Spleen (tissue), 11 donors: ENCODE results near the gene POLR3E. TPM values are rescaled to one million over a fixed set of nuclear protein-coding genes. Genes with fewer than 3 reads are reported as not detected.

ENCODE experiments used
- DNase-seq: peaks from one replicate; pipeline ENCODE4 v3.0.0-alpha.2; 2020
- H3K27ac ChIP-seq, 8 donors: fragments of 200-600 bp; sonication (generic) in 7 of 8; 1 replicate in 4 of 8; 2 replicates in 4 of 8; pipeline versions ENCODE4 v1.5.0 to v1.8.0; 2016 to 2021; ENCODE audit warnings: inconsistent platforms in 4 of 8, mild to moderate bottlenecking in 4 of 8, moderate library complexity in 1 of 8
- H3K27me3 ChIP-seq, 7 donors: fragments of 200-600 bp; sonication (generic) in 6 of 7; replicated peaks in 1 of 7; 1 replicate in 4 of 7; 2 replicates in 3 of 7; pipeline versions ENCODE4 v1.5.0 to v1.8.0; 2016 to 2021; ENCODE audit warnings: inconsistent platforms in 3 of 7, mild to moderate bottlenecking in 1 of 7
- H3K36me3 ChIP-seq, 6 donors: fragments of 200-600 bp; sonication (generic) in 5 of 6; 1 replicate in 4 of 6; 2 replicates in 2 of 6; pipeline versions ENCODE4 v1.5.0 to v1.8.0; 2016 to 2021; ENCODE audit warnings: inconsistent platforms in 2 of 6
- H3K4me1 ChIP-seq, 6 donors: fragments of 200-600 bp; sonication (generic) in 5 of 6; 1 replicate in 3 of 6; 2 replicates in 3 of 6; pipeline versions ENCODE4 v1.5.0 to v1.8.0; 2016 to 2021; ENCODE audit warnings: inconsistent platforms in 3 of 6
- H3K4me3 ChIP-seq, 8 donors: fragments of 200-600 bp; sonication (generic) in 7 of 8; 1 replicate in 4 of 8; 2 replicates in 4 of 8; pipeline versions ENCODE4 v1.5.0 to v1.8.0; 2016 to 2021; ENCODE audit warnings: inconsistent platforms in 4 of 8, mild to moderate bottlenecking in 4 of 8, moderate library complexity in 2 of 8
- H3K9me3 ChIP-seq, 8 donors: fragments of 200-600 bp; sonication (generic) in 7 of 8; 1 replicate in 4 of 8; 2 replicates in 4 of 8; pipeline versions ENCODE4 v1.5.0 to v1.8.0; 2016 to 2021; ENCODE audit warnings: inconsistent platforms in 4 of 8
- POLR2A ChIP-seq, 3 donors: fragments of 450-650 bp; IDR thresholded peaks; one replicate each; pipeline ENCODE4 v1.5.1; 2017; ENCODE audit warnings: antibody characterized with exemption in 3 of 3, mild to moderate bottlenecking in 1 of 3
- POLR2AphosphoS5 ChIP-seq, 3 donors: sonication (generic); formaldehyde crosslinking; IDR thresholded peaks; one replicate each; pipeline ENCODE4 v1.5.1; 2017; ENCODE audit warnings: antibody characterized with exemption in 3 of 3
- WGBS, 5 donors: extraction: QIAGEN DNeasy Blood & Tissue Kit in 3 of 5; methylation state at CpG; one replicate each; pipeline versions ENCODE4 v1.1.5 to v1.1.7; 2013 to 2018; 5-methylcytosine and 5-hydroxymethylcytosine counted together
- intact Hi-C: fragments of 100-400 bp; cut with DNase I; formaldehyde crosslinking; loops from one replicate; pipeline ENCODE4 v1.15.0; 2023; ENCODE audit warnings: low total_unique reads
- polyA plus RNA-seq, 3 donors: library from polyadenylated mRNA; stranded (reverse); fragments of 200-250 nt; gene quantifications; one replicate each; pipeline ENCODE4 v1.2.1, GENCODE V29; 2013
- total RNA-seq, 7 donors: library from RNA; depleted of rRNA in 3 of 7; stranded (reverse); fragments of >200 nt in 3 of 7; fragmentation: NEBNext Ultra II Directional in 4 of 7; extraction: Animal tissue kit (Norgen Biotek cat#: 25700) in 4 of 7; gene quantifications; one replicate each; pipeline versions ENCODE4 v1.1.0 to v1.2.1, GENCODE V29; 2016 to 2021
- TF ChIP-seq, protein P1 (sequence below), 11 experiments: fragments of 200-600 bp in 7 of 11; fragments of 450-650 bp in 4 of 11; sonication (generic) in 4 of 11; IDR thresholded peaks in 8 of 11; conservative IDR thresholded peaks in 3 of 11; 1 replicate in 7 of 11; 2 replicates in 4 of 11; pipeline versions ENCODE4 v1.4.0 to v1.8.0; 2016 to 2021; ENCODE audit warnings: antibody characterized with exemption in 11 of 11, inconsistent platforms in 4 of 11, mild to moderate bottlenecking in 1 of 11
- donor health status: healthy with polysubstance abuse.
- donor health status: DM: no; HTN: no; CAD: no; lungs with moderate emphysema.
- donor health status: DM: no; HTN: no; CAD: no.
- donor health status: Bipolar disorder and iron deficiency.
- donor health status: healthy.
- donor health status: DM: no; HTN: no; CAD: no.
- donor health status: DM: yes; HTN: yes; CAD: no.

POLR3E gene
- total and polyA plus RNA-seq, 10 donors, result 17.3 to 58.0 (median 44.7) TPM

DNA sequence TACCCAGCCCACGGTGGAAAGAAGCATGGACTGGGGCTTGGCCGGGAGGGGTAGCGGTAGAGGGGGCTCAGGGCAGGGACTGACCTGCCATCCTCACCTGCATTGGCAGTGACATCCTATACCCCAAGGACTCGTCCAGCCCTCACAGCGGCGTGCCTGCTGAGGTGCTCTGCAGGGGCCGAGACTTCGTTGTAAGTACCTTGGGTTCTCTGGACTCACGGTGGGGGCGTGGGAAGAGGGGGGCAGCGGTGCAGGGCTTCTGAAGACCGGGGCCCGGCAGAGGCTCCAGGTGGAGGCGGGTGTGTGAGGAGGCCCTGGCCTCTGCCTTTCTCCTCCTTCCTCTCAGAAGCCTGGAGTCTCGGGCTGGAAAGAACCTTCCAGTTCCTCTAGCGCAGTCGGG lies 25.5 kb downstream of the POLR3E start:
- TF ChIP-seq POLR2A (IDR thresholded peaks at IDR 0.05), result no peak
- no peak for TF ChIP-seq POLR2AphosphoS5 (IDR thresholded peaks at IDR 0.05)
- TF ChIP-seq, protein P1, sequence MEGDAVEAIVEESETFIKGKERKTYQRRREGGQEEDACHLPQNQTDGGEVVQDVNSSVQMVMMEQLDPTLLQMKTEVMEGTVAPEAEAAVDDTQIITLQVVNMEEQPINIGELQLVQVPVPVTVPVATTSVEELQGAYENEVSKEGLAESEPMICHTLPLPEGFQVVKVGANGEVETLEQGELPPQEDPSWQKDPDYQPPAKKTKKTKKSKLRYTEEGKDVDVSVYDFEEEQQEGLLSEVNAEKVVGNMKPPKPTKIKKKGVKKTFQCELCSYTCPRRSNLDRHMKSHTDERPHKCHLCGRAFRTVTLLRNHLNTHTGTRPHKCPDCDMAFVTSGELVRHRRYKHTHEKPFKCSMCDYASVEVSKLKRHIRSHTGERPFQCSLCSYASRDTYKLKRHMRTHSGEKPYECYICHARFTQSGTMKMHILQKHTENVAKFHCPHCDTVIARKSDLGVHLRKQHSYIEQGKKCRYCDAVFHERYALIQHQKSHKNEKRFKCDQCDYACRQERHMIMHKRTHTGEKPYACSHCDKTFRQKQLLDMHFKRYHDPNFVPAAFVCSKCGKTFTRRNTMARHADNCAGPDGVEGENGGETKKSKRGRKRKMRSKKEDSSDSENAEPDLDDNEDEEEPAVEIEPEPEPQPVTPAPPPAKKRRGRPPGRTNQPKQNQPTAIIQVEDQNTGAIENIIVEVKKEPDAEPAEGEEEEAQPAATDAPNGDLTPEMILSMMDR (IDR thresholded peaks at IDR 0.05 in 8 of 11, conservative IDR thresholded peaks at IDR 0.05 in 3 of 11), result no peak
- Histone ChIP-seq H3K27ac (no peak overlapping the region), H3K36me3 (peaks cover 0 to 100% (median 86%) of the 10 kb centered on the region in 6 donors), H3K4me3 (no peak overlapping the region), H3K9me3 (no peaks in the 10 kb centered on the region), H3K27me3 (no peaks in the 10 kb centered on the region), H3K4me1 (peaks cover 0 to 14% (median 4%) of the 10 kb centered on the region in 6 donors)
- WGBS, 5 donors, result 83 to 98% (median 95%) methylated on average over 17 of the region's 17 CpGs
- DNase-seq, result no peak
- intact Hi-C loops, result loop anchor here (10.0 kb wide), 1 partner anchor 1168 kb away; the partner anchor contains the start of genes DNAH3 and LDAF1

DNA sequence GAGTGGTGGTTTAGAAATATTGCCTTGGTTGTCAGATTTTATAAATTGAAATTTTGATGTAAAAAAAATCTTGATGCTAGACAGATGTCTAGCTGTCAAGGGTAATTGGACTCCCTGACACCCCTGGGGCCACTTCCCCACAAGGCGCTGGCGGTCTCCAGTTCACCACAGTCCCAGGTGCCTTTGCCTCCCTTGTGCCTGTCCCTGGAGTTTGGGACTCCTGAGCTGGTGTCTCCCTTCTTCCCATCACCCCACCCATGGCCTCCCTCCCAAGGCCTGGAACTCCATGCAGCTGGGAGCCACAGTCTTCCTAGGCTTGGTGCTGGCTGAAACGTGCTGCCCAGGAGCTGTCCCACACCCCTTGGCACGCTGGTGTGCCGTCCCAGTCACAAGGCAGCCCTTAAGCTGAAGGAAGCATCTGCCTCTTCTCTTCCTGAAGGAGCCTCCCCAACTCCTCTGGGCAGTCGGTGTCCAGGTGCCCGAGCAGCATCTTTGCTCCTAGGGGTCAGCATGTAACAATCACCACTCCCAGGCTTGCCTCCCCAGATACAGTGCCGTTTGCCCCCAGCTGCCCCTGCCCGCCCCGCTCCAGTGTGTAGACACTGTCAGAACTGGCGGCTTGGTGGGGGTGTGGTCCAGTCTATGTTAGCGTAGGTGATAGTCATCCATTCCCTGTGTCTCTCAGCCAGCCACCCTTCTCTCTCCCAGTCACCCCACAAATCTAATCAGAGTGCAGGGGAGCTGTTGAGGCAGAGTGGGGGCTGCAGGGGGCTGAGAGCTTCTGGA lies 26.2 kb downstream of the POLR3E start:
- intact Hi-C loops, result loop anchor here (10.0 kb wide), 1 partner anchor 1169 kb away; the partner anchor contains the start of genes DNAH3 and LDAF1
- Histone ChIP-seq H3K4me3 (no peak overlapping the region), H3K36me3 (peaks cover 0 to 100% (median 87%) of the 10 kb centered on the region in 6 donors), H3K4me1 (peaks cover 0 to 14% (median 4%) of the 10 kb centered on the region in 6 donors), H3K9me3 (no peaks in the 10 kb centered on the region), H3K27me3 (no peaks in the 10 kb centered on the region), H3K27ac (no peak overlapping the region)
- WGBS, 5 donors, result 88 to 91% (median 90%) methylated on average over 11 to 12 of the region's 12 CpGs
- no peak for DNase-seq
- TF ChIP-seq POLR2AphosphoS5 (IDR thresholded peaks at IDR 0.05) (no peak), POLR2A (IDR thresholded peaks at IDR 0.05) (no peak)
- TF ChIP-seq, protein P1 (IDR thresholded peaks at IDR 0.05 in 8 of 11, conservative IDR thresholded peaks at IDR 0.05 in 3 of 11), result no peak

DNA sequence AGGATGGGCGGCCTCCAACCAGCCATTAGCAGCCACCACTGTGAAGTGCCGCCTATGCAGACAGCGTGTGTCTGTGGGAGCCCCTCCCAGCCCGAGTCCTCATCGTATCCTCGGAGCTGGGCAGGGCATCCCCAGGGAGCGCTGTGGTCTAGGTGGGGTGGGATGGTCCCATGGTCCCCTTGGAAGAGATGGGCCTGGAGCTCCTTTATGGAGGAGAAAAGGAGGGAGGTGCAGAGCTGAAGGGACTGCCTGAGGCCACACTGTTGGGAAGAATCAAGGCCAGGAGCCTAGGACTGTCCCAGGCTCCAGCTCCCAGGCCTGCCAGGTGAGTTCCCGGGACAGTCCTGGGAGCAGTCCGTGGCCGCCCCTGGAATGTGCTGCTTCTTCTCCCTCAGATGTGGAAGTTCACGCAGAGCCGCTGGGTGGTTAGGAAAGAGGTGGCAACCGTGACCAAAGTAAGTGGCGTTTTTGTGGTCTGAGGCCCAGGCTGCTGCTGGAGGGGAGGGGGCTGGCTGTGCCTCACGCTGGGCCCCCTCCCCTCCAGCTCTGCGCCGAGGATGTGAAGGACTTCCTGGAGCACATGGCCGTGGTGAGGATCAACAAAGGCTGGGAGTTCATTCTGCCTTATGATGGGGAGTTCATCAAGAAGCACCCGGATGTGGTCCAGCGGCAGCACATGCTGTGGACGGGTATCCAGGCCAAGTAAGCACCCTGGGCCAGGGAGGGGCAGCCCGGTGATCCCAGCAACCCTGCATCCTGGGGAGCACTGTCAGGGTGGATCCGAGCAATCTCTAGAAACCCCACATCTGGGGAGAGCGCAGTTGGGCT lies 27.0 kb downstream of the POLR3E start:
- Histone ChIP-seq H3K27me3 (no peaks in the 10 kb centered on the region), H3K4me3 (no peak overlapping the region), H3K36me3 (peaks cover 0 to 100% (median 87%) of the 10 kb centered on the region in 6 donors), H3K9me3 (no peaks in the 10 kb centered on the region), H3K27ac (no peak overlapping the region), H3K4me1 (peaks cover 0 to 14% (median 4%) of the 10 kb centered on the region in 6 donors)
- intact Hi-C loops, result loop anchor here (10.0 kb wide), 1 partner anchor 1169 kb away; the partner anchor contains the start of genes DNAH3 and LDAF1
- TF ChIP-seq POLR2A (IDR thresholded peaks at IDR 0.05), result no peak
- no peak for TF ChIP-seq POLR2AphosphoS5 (IDR thresholded peaks at IDR 0.05)
- TF ChIP-seq, protein P1 (IDR thresholded peaks at IDR 0.05 in 8 of 11, conservative IDR thresholded peaks at IDR 0.05 in 3 of 11), result no peak
- WGBS, 5 donors, result 78 to 95% (median 91%) methylated on average over 14 to 24 of the region's 24 CpGs
- DNase-seq, result no peak
